PC-9 (cell line): ENCODE data around the gene CDC14A. TPM values are rescaled to one million over a fixed set of nuclear protein-coding genes. Genes with fewer than 3 reads are reported as not detected.

Source experiments
- BruUV-seq: library from RNA; stranded (reverse); fragments of 400-500 nt; replicated peaks from 2 replicates; lab custom pipeline; 2021; lab: Mats Ljungman, UMichigan
- CTCF ChIA-PET: fragments of 300-600 bp; sonication (Branson Sonifier 250); formaldehyde crosslinking; loops from one replicate; lab custom pipeline; 2022; ENCODE audit warnings: antibody characterized with exemption; lab: Charles Lee
- POLR2A ChIA-PET: fragments of 300-600 bp; sonication (Branson Sonifier 250); formaldehyde crosslinking; loops from one replicate; lab custom pipeline; 2022; ENCODE audit warnings: antibody characterized with exemption; ENCODE audit not compliant: unreplicated experiment; lab: Charles Lee
- DNase-seq, 2 experiments: peaks; one replicate each; pipeline versions ENCODE4 v3.0.0 to v3.0.0-alpha.2; 2015 to 2022; ENCODE audit warnings: mixed read lengths in 1 of 2
- H2AFZ ChIP-seq: fragments of 200-600 bp; sonication (generic); 2 replicates; pipeline ENCODE4 v1.8.1; 2017; ENCODE audit warnings: antibody characterized with exemption
- H3F3A ChIP-seq: fragments of 200-600 bp; sonication (generic); 2 replicates; pipeline ENCODE4 v1.8.1; 2017; ENCODE audit warnings: antibody characterized with exemption, mild to moderate bottlenecking, low read depth; ENCODE audit not compliant: insufficient read depth
- H3K27ac ChIP-seq: fragments of 200-600 bp; sonication (generic); 2 replicates; pipeline ENCODE4 v1.6.1; 2016; ENCODE audit warnings: mixed run types
- H3K27me3 ChIP-seq: fragments of 200-600 bp; sonication (generic); 2 replicates; pipeline ENCODE4 v1.6.1; 2016; ENCODE audit warnings: low read depth, mixed run types; ENCODE audit not compliant: insufficient read depth
- H3K36me3 ChIP-seq: fragments of 200-600 bp; sonication (generic); 2 replicates; pipeline ENCODE4 v1.6.1; 2016; ENCODE audit warnings: low read depth, mixed run types
- H3K4me1 ChIP-seq: fragments of 200-600 bp; sonication (generic); replicated peaks from 2 replicates; pipeline ENCODE4 v1.6.1; 2016; ENCODE audit warnings: mixed run types; ENCODE audit not compliant: insufficient read depth
- H3K4me2 ChIP-seq: fragments of 200-600 bp; sonication (generic); 2 replicates; pipeline ENCODE4 v1.6.1; 2017; ENCODE audit warnings: mixed run types
- H3K4me3 ChIP-seq: fragments of 200-600 bp; sonication (generic); 2 replicates; pipeline ENCODE4 v1.6.1; 2016; ENCODE audit warnings: mixed run types
- H3K79me2 ChIP-seq: fragments of 200-600 bp; sonication (generic); 2 replicates; pipeline ENCODE4 v1.6.1; 2017; ENCODE audit warnings: low read depth, mixed run types
- H3K9me2 ChIP-seq: fragments of 200-600 bp; sonication (generic); 2 replicates; pipeline ENCODE4 v1.8.1; 2017; ENCODE audit warnings: mild to moderate bottlenecking; ENCODE audit not compliant: insufficient read depth
- H3K9me3 ChIP-seq: fragments of 200-600 bp; sonication (generic); 2 replicates; pipeline ENCODE4 v1.8.1; 2016; ENCODE audit warnings: low read depth; ENCODE audit not compliant: insufficient read depth
- H4K20me1 ChIP-seq: fragments of 200-600 bp; sonication (generic); 2 replicates; pipeline ENCODE4 v1.8.1; 2017; ENCODE audit not compliant: insufficient read depth
- CTCF ChIP-seq: fragments of 200-600 bp; sonication (generic); conservative IDR thresholded peaks from 2 replicates; pipeline ENCODE4 v1.6.1; 2017; ENCODE audit warnings: mixed run types, antibody characterized with exemption, mild to moderate bottlenecking, moderate library complexity
- EZH2 ChIP-seq: fragments of 200-600 bp; sonication (generic); IDR thresholded peaks from 2 replicates; pipeline ENCODE4 v1.8.0; 2017; ENCODE audit warnings: antibody characterized with exemption, low read depth
- intact Hi-C: fragments of 100-400 bp; cut with micrococcal nuclease; formaldehyde crosslinking; loops from one replicate; pipeline ENCODE4 v1.10.0; 2022; ENCODE audit not compliant: unreplicated experiment
- total RNA-seq: library from RNA; stranded (reverse); gene quantifications from 2 replicates; pipeline ENCODE4 v1.2.3, GENCODE V29; 2021

The CDC14A gene
- total RNA-seq, 1 experiment from 2014 or later = 2.8 TPM

- Histone ChIP-seq H3K9me3 (no peaks in the 10 kb centered on the region), H3K4me3 (no peak overlapping the region), H3F3A (no peaks in the 10 kb centered on the region), H4K20me1 (no peaks in the 10 kb centered on the region), H2AFZ (no peak overlapping the region), H3K4me2 (no peak overlapping the region), H3K79me2 (no peaks in the 10 kb centered on the region), H3K27ac (no peak overlapping the region), H3K9me2 (no peaks in the 10 kb centered on the region), H3K4me1 (no peaks in the 10 kb centered on the region), H3K36me3 (no peaks in the 10 kb centered on the region), H3K27me3 (no peaks in the 10 kb centered on the region)
- intact Hi-C loops = no loop called here
- TF ChIP-seq CTCF (no peak), EZH2 (no peak)
- BruUV-seq = no TSS peak
- DNase-seq = no peak
- CTCF ChIA-PET = no interaction called here
- POLR2A ChIA-PET = no interaction called here
Measured at GRCh38 chr1:100344774-100345173, 7.5 kb upstream of the CDC14A start.

GRCh38 chr1:100346387-100346786 is 5.9 kb upstream of the CDC14A start:
- Histone ChIP-seq H3K36me3 (no peaks in the 10 kb centered on the region), H3K27ac (no peak overlapping the region), H3K27me3 (no peaks in the 10 kb centered on the region), H3K9me3 (no peaks in the 10 kb centered on the region), H2AFZ (no peak overlapping the region), H3K4me2 (no peak overlapping the region), H3K79me2 (no peaks in the 10 kb centered on the region), H3K9me2 (no peaks in the 10 kb centered on the region), H3K4me1 (peaks cover 7% of the 10 kb centered on the region; the same call in 1 of the 2 replicates), H3K4me3 (no peak overlapping the region), H4K20me1 (no peaks in the 10 kb centered on the region), H3F3A (peaks cover 13% of the 10 kb centered on the region)
- no peak for TF ChIP-seq EZH2
- no peak for TF ChIP-seq CTCF
- no TSS peak for BruUV-seq
- intact Hi-C loops = no loop called here
- ChIA-PET CTCF (no interaction called here), POLR2A (interaction anchor here (0.6 kb wide), 2 partner anchors 109 to 172 kb away, joined by 4 to 5 read pairs; no protein-coding TSS in a partner anchor)
- DNase-seq = no peak

GRCh38 chr1:100347009-100347966 is 5.0 kb upstream of the CDC14A start:
- BruUV-seq = no TSS peak
- no peak overlapping the region for H3K27ac ChIP-seq
- intact Hi-C loops = no loop called here
- no peaks in the 10 kb centered on the region for H3K79me2 ChIP-seq
- no peaks in the 10 kb centered on the region for H3K9me2 ChIP-seq
- H3K9me3 ChIP-seq = no peaks in the 10 kb centered on the region
- H3F3A ChIP-seq = peaks cover 19% of the 10 kb centered on the region
- no peak overlapping the region for H3K4me3 ChIP-seq
- DNase-seq = peak in 1 of 2 experiments; percentile 28
- no peak overlapping the region for H2AFZ ChIP-seq
- peaks cover 7% of the 10 kb centered on the region; the same call in 1 of the 2 replicates for H3K4me1 ChIP-seq
- H3K36me3 ChIP-seq = no peaks in the 10 kb centered on the region
- no peaks in the 10 kb centered on the region for H3K27me3 ChIP-seq
- TF ChIP-seq CTCF (no peak), EZH2 (no peak)
- POLR2A ChIA-PET = interaction anchor here (0.6 kb wide), 3 partner anchors 86 to 171 kb away, joined by 4 to 5 read pairs (median 4); no protein-coding TSS in a partner anchor
- no peak overlapping the region for H3K4me2 ChIP-seq
- CTCF ChIA-PET = no interaction called here
- no peaks in the 10 kb centered on the region for H4K20me1 ChIP-seq
